Measurements from ENCODE around the gene ATXN10. TPM values are rescaled to one million over a fixed set of nuclear protein-coding genes. Genes with fewer than 3 reads are reported as not detected.

The ATXN10 gene
- total and polyA plus RNA-seq, 3 donors from 2014 or later = 171 to 204 (median 176) TPM

- Histone ChIP-seq H3K9me3 (no peaks in the 10 kb centered on the region), H3K4me1 (no peaks in the 10 kb centered on the region), H3K27me3 (no peaks in the 10 kb centered on the region), H3K27ac (no peak overlapping the region), H3K36me3 (ENCODE audit: low read depth, missing control alignments) (no peaks in the 10 kb centered on the region), H3K4me3 (no peak overlapping the region)
- intact Hi-C loops (cut with DNase I; ENCODE audit: low total_unique reads) = no loop called here
- TF ChIP-seq POLR2A (IDR thresholded peaks at IDR 0.05) (no peak), CTCF (IDR thresholded peaks at IDR 0.05) (no peak)
- 76 to 82% methylated on average over 1 of the region's 1 CpG for WGBS, 2 donors
- no peak for DNase-seq
These were observed 46.2 kb downstream of the ATXN10 start for GRCh38 chr22:45717789-45718188.

GRCh38 chr22:45718391-45718790, 46.8 kb downstream of the ATXN10 start:
- Histone ChIP-seq H3K9me3 (no peaks in the 10 kb centered on the region), H3K4me3 (no peak overlapping the region), H3K36me3 (ENCODE audit: low read depth, missing control alignments) (no peaks in the 10 kb centered on the region), H3K4me1 (no peaks in the 10 kb centered on the region), H3K27me3 (no peaks in the 10 kb centered on the region), H3K27ac (no peak overlapping the region)
- TF ChIP-seq POLR2A (IDR thresholded peaks at IDR 0.05) = no peak
- TF ChIP-seq CTCF (IDR thresholded peaks at IDR 0.05) = no peak
- intact Hi-C loops (cut with DNase I; ENCODE audit: low total_unique reads) = no loop called here
- DNase-seq = no peak
- WGBS, 2 donors = 86 to 87% methylated on average over 4 of the region's 4 CpGs

GRCh38 chr22:45720839-45721378, 49.3 kb downstream of the ATXN10 start:
- DNase-seq = no peak
- no peaks in the 10 kb centered on the region for H3K4me1 ChIP-seq
- TF ChIP-seq POLR2A (IDR thresholded peaks at IDR 0.05) (no peak), CTCF (IDR thresholded peaks at IDR 0.05) (no peak)
- H3K27me3 ChIP-seq = no peaks in the 10 kb centered on the region
- WGBS, 2 donors = 92 to 95% methylated on average over 5 of the region's 5 CpGs
- H3K36me3 ChIP-seq (ENCODE audit: low read depth, missing control alignments) = no peaks in the 10 kb centered on the region
- no peak overlapping the region for H3K27ac ChIP-seq
- H3K4me3 ChIP-seq = no peak overlapping the region
- intact Hi-C loops (cut with DNase I; ENCODE audit: low total_unique reads) = no loop called here
- H3K9me3 ChIP-seq = no peaks in the 10 kb centered on the region

- Histone ChIP-seq H3K27me3 (no peaks in the 10 kb centered on the region), H3K4me3 (no peak overlapping the region), H3K27ac (no peak overlapping the region), H3K36me3 (ENCODE audit: low read depth, missing control alignments) (no peaks in the 10 kb centered on the region), H3K4me1 (no peaks in the 10 kb centered on the region), H3K9me3 (no peaks in the 10 kb centered on the region)
- no peak for TF ChIP-seq POLR2A (IDR thresholded peaks at IDR 0.05)
- no peak for TF ChIP-seq CTCF (IDR thresholded peaks at IDR 0.05)
- 70 to 71% methylated on average over 2 of the region's 2 CpGs for WGBS, 2 donors
- intact Hi-C loops (cut with DNase I; ENCODE audit: low total_unique reads) = no loop called here
- DNase-seq = no peak
These were observed 50.4 kb downstream of the ATXN10 start for GRCh38 chr22:45722006-45722405.

- no peak overlapping the region for H3K4me3 ChIP-seq
- H3K4me1 ChIP-seq = no peaks in the 10 kb centered on the region
- no peak for DNase-seq
- H3K27ac ChIP-seq = no peak overlapping the region
- intact Hi-C loops (cut with DNase I; ENCODE audit: low total_unique reads) = no loop called here
- H3K36me3 ChIP-seq (ENCODE audit: low read depth, missing control alignments) = no peaks in the 10 kb centered on the region
- TF ChIP-seq CTCF (IDR thresholded peaks at IDR 0.05) = no peak
- TF ChIP-seq POLR2A (IDR thresholded peaks at IDR 0.05) = no peak
- 57 to 76% methylated on average over 2 of the region's 2 CpGs for WGBS, 2 donors
- no peaks in the 10 kb centered on the region for H3K27me3 ChIP-seq
- H3K9me3 ChIP-seq = no peaks in the 10 kb centered on the region
These were observed 54.4 kb downstream of the ATXN10 start for GRCh38 chr22:45726081-45726480.
